ENCODE data around the gene SEH1L.
"Not testable (repeated sequence)": the region's sequence is repeated elsewhere in the genome, so short reads cannot be mapped to it uniquely, and the experiment has no call there.

SEH1L gene

DNA sequence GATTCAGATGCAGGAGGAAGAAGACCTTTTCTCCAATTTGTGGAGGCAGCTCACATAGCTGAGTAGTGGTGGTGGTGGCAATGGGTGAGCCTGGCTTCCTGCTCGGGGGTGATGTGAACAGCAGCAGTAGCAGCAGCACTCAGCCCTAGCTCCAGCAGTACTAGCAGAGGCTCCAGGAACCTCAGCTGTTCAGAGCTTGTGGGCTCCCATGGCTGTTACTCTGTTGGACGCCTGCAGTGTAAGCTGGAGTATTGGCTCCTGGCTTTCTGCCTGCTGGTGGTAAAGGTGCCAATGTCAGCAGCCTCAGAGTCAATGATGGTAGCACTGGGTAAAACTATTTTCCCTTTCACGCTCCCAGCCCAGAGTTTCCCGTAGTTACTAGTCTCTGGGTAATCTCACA lies 3.1 kb upstream of the SEH1L start:
- no peak for DNase-seq (ENCODE audit: low spot score)

DNA sequence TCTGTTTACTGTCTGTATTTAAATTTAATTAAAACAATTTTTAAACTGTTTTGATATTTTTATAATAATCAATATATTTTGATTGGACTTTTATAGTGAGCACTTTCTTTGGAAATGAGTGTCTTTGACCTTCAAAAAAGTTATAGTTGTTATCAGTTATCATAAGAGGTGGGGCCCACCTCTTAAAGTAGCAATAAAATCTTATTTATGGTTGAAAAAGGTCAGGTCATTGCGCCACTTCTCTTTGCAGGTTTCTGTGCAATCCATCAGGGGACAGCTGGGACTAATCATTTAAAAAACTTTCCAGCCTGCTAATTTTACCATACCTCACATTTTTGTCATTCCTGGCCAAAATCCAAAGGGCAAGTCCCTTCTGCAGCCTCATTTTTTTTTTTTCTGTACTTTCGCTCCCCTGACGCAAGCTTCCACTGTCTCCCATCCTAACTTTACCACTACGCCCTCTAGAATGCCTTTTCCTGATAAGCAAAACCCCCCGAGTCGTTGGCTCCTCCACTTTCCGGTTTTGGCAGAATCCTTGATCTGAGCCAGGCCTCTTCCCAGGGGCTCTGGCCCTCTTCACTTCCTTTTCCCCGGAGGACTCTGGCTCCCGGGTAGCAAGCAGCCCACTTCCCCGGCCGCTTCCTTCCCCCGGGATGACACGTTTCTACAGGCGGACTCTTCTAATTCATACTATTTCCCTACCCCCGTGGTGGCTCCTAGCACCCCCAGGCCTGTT lies 1.1 kb upstream of the SEH1L start:
- peak; percentile 74 for DNase-seq (ENCODE audit: low spot score)

DNA sequence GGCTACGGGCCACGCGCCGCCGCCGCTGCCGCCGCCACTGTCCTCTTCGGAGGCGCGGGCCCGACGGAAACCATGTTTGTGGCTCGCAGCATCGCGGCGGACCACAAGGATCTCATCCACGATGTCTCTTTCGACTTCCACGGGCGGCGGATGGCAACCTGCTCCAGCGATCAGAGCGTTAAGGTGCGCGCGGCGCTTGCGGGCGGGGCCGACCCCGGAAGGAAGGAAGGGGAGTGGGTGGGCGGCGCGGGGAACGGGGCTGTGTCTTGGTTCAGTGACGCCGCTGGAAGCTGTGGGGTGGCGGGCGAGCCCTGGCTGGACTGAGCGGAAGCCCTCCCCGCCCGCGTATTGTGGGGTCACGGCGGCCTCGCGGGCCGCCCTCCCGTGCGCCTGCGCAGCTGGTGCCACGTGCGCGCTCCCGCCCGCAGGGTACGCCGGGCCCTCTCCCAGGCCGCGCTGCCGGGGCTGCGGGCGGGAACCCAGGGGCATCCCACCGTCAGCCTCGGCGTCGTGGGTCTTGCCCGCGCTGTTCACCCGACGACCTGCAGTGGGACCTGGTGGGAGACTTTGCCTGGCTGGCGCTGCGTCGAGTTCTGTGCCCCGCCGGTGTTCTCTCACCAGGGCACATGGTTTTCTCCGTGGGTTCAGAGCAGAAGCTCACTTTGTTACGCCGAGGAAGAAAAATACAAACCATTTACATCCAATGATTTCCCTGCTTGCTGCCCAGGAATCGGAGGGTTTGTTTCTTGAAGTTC lies 416 bp downstream of the SEH1L start:
- no peak for DNase-seq (ENCODE audit: low spot score)

DNA sequence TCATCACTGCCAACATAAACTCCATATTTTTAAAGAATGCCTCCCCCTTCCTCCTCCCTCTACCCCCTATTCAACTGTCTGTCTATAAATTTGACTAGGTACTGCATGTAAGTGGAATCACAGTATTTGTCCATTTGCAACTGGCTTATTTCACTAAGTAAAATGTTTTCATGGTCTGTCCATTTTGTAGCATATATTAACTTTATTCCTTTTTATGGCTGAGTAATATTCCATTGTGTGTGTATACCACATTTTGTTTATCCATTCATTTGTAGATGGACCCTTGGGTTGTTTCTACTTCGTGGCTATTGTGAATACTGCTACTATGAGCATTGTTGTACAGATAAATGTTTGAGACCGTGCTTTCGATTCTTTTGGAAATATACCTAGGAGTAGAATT lies 10.7 kb downstream of the SEH1L start:
- DNase-seq (ENCODE audit: low spot score): no peak

DNA sequence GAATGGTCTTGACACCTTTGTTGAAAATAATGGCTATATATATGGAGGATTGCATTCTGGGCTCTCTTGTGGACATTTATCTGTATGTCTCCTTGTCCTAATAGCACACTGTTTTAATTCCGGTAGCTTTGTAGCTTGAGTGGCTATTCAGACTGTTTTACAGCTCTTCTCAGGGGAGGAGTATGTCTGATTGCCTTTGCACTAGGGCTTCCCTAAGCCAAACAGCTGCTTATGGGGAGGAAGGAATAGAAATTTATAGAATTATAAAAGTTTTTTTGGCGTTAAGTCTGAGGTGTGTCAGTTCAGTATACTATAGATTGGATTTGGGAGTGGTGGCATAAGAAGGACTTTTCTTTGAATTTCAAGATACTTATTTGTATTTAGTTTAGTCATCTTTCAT lies 12.6 kb downstream of the SEH1L start:
- DNase-seq (ENCODE audit: low spot score): no peak

DNA sequence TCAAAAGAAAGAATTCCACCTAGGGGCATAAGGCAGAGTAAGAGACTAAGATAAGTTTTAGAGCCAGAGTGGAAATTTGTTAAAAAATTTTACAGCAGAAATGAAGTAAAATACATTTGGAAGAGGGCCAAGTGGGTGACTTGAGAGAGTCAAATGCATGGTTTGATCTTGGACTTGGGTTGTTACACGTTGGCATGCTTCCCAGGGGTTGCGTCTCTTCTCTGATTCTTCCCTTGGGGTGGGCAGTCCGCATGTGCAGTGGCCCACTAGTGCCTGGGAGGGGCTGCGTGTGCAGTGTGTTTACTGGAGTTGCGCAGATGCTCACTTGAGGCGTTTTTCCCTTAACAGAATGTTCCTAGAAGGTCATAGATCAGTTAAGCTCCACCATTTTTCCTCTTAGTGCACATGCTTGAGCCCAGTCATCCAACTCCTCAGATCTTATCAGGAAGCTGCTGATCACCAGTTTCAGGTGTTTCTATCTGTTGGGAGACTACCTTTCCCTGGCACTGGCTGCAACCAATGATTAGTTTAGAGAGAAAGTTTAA lies 13.1 kb downstream of the SEH1L start:
- DNase-seq (ENCODE audit: low spot score): no peak

DNA sequence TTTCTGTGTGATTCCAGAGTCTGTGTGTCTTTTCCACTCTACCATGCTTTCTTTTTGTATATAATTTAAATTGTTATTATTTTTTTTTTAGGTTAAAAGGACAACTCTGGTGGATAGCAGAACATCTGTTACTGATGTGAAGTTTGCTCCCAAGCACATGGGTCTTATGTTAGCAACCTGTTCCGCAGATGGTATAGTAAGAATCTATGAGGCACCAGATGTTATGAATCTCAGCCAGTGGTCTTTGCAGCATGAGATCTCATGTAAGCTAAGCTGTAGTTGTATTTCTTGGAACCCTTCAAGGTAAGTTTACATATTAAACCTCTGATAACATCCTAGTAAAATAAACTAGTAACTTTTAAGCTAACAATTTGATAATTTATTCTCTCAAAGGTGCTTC lies 15.3 kb downstream of the SEH1L start:
- no peak for DNase-seq (ENCODE audit: low spot score)

DNA sequence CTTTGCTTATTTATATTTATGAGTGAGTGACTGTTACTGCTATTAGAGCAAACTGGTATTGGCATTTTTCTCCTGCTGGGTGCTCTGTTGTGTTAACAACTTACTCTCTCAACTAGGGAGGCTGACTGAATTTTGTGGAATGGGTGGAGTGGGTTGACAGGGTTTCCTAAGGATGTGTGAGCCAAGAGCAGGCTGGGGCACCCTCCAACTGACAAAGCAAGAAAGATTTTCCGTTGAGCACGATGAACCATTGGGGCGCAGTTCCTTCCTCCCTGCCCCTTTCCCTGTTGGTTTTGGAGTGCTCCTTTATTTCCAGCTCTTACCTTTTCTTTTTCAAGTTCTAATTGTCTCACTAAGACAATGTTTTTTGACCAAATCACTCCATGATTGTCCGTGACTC lies 20.3 kb downstream of the SEH1L start:
- no peak for DNase-seq (ENCODE audit: low spot score)

DNA sequence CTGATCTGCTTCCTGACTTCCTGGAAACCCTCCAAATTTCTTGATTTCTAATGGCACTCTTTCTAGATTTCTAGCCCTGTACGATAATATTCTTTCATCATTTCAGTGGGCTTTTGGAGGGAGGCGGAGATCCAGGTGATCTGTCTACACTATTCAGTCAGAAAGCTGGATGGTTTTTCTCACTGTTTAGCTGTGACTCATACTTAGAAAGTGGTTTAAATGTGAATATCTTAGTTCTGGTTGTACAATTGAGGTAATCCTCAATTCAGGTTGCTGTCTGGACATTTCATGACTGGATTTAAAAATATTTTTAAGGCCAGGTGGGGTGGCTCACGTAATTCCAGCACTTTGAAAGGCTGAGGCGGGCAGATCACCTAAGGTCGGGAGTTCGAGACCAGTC lies 20.8 kb downstream of the SEH1L start:
- no peak for DNase-seq (ENCODE audit: low spot score)

DNA sequence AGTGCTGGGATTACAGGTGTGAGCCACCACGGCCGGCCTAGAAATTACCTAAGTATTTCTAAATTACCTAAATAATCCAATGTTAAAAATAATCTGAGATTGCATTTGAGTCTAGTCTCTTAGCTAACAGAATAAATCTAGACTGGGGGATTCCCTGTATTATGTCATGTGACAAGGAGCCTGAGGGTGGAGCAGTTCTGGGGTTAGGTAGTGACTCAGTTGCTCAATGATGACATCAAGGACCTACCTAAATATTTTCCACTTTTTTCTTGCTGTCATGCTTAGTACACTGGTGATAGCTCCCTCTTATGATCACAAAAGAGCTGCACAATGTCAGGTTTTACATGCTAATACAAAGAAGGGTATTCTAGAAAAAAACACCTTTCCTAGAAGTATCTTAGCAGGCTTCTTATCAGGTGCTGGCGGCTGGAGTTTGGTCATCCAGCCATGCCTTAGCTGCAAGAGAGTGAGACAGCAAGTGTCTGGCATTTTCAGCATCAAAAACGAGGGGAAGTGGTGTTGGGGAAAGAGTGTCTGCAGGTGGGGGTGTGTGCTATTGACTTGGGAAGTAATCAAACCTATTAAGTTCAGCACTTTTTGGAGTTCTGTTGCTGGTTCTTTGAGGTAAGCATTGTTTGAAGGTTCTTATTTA lies 25.9 kb downstream of the SEH1L start:
- DNase-seq (ENCODE audit: low spot score): no peak

DNA sequence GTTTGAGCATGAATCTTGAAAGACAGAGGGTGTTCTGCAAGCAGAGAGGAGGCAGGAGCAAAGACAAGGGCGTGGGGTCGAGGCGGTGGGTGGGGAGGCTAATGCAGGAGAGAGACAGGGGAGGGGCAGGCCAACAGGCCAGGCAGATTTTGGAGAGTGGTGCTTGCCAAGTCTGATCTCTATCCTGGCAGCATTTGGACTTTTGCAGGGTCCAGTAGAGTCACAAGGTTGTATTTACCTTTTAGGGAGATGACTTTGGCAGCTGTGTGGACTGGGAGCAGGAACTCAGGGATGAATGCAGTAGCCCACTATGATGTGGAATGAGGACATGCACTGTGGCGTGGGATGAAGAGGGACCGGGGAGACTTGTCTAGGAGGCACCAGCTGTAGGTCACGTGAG lies 27.7 kb downstream of the SEH1L start:
- no peak for DNase-seq (ENCODE audit: low spot score)

DNA sequence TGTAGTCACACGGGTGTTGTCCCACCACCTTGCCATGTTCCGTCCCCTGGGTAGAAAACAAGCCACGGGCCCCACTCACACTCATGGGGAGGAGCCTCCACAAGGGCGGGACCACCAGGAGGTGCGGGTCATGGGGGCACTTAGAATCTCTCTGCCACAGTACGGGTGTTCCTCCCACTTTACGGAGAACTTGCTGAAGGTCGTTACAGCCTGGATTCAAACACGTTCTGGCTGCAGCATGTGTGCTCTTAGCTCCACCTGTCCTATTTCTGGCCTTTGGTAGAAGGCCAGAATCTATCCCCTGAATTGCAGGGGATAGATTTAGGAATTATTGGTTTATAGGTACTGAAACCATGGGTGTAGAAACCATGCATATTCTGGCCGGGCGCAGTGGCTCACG lies 28.5 kb downstream of the SEH1L start:
- no peak for DNase-seq (ENCODE audit: low spot score)

DNA sequence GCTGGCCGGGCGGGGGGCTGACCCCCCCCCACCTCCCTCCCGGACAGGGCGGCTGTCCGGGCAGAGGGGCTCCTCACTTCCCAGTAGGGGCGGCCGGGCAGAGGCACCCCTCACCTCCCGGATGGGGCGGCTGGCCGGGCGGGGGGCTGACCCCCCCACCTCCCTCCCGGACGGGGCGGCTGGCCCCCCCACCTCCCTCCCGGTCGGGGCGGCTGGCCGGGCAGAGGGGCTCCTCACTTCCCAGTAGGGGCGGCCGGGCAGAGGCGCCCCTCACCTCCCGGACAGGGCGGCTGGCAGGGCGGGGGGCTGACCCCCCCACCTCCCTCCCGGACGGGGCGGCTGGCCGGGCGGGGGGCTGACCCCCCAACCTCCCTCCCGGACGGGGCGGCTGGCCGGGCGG lies 32.3 kb downstream of the SEH1L start:
- DNase-seq (ENCODE audit: low spot score): not testable (repeated sequence)

DNA sequence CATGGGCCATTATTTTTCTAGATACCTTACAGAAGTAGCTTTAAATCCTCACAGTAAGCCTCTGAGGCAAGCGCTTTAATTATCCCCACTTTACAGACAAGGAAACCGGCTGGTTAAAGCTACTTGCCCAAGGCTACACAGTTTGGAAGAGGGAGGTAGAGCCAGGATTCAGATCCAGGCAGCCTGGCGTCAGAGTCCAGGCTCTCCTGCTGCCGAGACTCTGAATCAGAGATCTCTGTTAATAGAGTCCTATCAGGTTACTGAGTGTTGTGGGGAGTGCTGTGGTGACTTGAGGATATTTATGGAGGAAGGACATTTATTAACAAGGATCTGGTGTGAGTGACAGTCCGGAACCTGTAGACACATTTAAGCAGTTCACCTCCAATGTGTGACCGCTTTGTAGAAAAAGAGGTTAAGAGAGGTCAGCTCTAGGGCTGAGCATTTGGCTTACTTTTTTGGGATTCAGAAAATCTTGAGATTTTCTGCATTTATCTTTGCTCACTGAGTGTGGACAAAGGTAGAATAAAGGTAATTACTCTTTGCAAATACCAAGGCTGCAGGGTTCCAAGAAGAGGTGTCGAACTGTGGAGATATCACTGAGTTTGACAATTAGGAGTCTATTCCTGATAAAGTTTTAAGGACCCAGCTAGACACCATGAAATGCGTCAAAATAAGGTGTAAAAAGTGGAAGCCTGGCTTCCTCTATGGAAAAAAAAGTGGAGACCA lies 41.7 kb downstream of the SEH1L start:
- DNase-seq (ENCODE audit: low spot score): no peak

DNA sequence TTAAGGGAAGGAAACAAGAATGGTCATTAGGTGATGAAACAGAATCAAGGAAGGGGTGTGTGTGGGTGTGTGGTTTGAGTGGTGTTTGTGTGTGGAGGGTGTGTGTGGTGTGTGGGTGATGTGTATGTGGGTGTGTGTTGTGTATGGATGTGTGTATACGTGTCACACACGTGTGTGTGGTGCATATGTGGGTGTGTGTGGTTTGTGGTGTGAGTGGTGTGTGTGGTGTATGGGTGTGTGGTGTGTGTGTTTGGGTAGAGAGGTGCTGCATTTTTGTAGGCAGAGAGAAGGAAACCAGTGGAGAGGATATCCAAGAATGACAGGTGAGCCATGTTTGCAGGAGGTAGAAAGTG lies 42.3 kb downstream of the SEH1L start:
- no peak for DNase-seq (ENCODE audit: low spot score)

DNA sequence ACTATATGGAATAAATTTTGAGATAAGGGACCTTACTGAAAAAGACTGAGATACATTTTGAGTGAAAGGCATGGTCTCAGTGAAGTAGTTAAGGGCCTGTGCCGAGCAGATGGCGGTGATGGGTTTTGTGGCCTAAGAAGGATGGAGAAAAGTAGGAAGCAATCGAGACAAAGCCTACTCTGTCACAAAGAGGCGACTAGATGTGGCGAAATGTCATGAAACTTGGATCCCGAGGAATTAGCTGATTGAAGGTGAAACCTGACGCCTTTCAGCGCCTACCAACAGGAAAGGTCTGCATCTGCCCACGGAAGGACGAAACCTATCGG lies 42.8 kb downstream of the SEH1L start:
- DNase-seq (ENCODE audit: low spot score): no peak

DNA sequence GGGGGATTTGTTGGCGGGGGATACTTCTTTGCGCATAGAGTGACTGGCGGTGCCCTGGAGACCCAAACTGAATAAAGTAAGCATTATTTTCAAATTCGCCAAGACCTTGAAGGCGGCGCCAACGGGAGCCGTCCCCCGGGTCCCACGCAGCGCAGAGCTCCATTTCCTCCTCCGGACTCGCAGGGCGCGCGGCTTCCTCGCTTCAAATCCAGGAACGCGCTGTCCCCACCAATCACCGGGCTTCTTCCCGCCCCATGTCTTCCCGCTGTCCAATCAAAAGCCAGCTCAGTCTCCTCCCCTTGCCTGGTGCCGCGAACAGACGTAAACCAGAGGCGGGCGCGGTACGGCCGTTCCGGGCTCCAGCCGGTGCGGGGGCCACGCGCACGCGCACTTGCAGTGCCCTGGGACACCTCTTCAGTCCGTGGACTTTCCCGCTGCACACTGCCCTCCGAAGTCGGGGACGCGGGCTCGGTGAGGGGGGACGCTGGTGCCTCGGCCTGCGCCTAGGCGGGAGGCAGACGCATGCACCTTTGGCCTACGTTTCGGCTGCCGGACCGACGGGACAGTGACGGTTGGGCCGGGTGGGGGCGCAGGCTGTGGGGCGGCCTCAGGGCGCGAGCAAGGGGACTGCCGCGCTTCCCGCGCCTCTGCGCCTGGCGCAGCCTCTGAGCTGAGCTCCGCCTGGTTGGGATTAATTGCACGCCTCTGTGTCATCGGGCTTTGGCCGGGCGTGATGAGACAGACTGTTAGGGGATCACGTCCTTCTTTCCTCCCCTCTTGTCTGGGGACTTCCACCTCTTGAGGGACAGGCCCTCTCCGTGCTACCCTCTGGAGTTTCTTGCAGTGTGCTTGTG lies 43.4 kb downstream of the SEH1L start, which contains the start of gene CEP192:
Gene CEP192, plus strand, starts transcription at position 396 of the 854 bp plus-strand sequence. CDS start 8,063 bp downstream, outside the sequence.
- peak; percentile 98 for DNase-seq (ENCODE audit: low spot score)

DNA sequence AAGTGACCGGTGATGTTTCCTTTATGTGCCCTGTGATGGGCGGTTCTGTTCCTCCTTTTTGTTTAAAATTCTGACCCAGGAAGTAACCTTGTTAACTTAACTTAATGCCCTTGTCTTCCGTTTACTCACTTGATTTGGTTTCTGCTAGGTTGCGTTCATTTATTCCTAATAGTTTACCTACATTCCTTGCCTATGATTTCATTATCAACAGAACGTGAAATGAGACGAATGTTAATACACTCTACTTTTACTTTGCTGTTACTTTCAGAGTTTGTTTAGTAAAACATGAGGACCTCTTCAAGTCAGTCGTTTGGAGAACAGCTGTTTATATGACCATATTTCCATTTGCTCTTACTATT lies 44.0 kb downstream of the SEH1L start:
- no peak for DNase-seq (ENCODE audit: low spot score)

DNA sequence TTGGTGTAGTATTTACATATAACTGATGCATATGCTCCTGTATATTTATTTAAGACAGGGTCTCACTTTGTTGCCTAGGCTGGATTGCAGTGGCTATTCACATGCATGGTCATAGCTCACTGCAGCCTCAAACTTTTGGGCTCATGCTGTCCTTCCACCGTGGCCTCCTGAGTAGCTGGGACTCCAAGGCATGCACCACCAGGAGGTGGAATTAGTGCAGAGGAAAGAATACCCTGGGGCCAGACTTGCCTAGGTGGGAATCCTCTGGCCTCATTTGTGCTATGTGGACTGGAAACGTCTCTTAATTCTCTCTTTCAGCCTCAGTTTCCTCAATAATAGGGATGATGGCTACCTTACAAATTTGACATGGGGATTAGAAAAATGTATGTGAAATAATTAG lies 45.6 kb downstream of the SEH1L start:
- DNase-seq (ENCODE audit: low spot score): no peak

DNA sequence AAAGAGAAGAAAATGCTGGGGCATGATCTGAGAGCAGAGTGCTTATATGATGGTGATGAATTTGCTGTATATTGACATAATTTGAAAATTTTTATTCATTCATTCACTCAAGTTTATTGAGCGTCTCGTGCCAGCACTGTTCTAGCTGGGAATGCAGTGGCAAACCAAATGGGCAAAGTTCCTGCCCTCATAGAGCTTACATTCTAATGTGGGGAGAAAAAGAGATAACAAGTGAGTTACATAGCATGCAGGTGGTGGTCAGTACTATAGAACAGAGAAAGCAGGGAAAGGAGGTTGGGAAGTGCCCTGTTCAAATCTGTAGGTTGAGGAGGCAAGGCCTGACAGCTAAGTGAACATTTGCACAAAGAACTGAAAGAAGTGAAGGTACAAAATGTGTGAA lies 47.6 kb downstream of the SEH1L start:
- DNase-seq (ENCODE audit: low spot score): no peak

DNA sequence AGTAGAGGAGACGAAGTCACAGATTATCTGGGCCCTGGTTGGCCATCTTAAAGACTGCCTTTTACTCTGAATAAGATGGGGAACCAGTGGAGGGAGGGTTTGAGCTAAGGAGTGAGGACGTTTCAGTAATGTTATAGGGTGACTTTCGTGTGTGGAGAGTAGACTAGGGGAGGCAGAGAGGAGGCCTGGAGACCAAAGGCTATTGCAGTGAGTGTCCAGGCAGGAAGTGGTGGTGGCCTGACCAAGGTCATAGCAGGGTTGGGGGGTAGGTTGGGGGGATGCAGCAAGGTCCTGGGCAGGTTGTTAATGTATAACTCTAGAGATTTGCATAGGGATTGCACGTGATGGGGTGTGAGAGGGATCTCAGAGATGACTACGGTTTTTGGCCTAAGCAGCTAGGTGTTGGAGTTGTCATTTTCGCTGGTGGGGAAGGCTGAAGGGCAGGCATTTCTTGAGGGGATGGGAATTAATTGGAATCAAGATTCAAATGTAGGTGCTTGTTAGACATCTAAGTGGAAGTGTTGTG lies 48.2 kb downstream of the SEH1L start:
- DNase-seq (ENCODE audit: low spot score): no peak
